ENCODE data around the gene ACSF3.

The ACSF3 gene

DNA sequence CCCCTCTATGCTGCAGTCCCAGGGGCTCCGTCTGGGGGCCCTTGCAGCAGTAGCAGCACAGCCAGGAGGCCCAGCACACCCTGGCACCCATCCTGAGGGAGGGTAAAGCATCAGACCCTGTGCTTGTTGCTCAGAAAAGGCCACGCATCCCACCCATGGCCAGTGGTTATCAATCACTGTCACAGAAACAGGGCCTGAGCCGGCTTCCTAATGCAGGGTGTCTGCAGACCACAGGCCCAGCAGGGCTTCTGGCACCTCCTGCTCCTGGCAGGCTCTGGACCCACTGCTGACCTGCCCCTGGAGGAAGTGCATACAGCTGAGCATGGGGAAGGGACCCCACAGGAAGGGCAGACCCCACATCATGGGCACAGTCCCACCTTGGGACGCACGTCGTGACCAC, 51.0 kb downstream of the ACSF3 start:
- DNase-seq (ENCODE audit: low read depth, low spot score) = no peak

DNA sequence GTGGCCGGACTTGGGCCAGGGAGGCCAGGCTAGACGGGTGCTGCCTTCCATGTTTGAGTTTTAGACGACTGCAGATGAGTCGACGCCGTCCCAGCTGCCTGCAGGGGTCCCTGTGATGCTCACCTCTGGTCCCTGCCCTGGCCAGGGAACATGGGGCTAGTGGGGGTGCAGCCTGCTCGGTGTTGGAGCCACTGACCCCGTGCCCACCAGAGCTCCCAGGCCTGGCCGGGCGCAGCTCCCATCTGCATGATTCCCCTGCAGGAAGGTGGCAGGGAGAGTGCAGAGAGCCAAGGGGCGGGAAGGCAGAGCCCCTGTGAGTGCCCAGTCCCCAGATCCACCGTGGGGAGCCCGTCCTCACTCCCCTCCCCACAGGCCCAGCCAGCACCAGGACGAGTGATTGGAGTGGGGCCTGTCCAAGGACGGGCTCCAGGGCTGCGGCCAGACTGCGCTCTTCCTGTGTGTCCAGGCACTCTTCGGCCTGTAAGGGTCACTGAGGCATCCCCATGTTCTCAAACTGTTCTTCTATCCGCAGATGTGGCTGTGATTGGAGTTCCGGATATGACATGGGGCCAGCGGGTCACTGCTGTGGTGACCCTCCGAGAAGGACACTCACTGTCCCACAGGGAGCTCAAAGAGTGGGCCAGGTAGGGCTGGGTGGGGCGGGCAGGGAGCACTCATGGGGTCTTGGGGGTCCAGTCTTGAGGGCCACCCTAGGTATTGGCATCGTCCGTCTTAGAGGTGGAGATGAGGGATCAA, 51.9 kb downstream of the ACSF3 start:
- no peak for DNase-seq (ENCODE audit: low read depth, low spot score)

DNA sequence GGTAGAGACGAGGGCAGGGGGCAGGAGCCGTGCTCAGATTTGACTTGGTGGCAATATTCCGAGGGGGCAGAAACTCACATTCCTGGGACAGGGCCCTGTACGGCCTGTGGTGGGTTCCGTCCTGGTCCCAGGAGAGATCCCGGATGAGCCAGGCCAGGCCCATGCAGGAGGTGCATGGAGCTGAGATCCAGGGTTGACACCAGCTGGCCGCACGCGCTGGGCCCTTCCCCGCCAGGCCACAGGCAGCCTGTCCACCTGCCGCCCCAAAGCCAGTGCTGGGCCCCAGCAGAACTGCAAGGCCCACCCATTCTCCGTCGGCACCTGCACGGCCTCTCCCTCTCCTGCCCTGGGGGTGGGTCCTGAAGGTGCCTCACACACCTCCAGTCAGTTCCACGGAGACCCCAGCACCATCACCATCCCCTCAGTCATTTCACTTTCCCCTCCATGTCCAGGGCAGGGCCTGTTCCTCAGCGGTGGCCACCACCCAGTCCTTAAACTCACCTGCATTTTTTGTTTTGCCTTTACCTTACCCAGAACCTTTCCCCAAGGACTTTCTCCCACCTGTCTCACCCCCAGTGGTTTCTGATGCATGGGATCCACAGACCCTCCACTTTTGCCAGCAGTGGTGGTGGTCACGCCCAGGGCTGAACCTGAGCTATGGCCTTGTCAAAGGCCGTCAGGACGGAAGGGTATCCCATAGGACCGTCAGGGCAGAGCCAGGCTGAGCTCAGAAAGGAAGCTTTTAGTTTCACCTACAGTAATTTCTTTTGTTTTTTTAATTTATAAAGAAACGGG, 52.8 kb downstream of the ACSF3 start:
- no peak for DNase-seq (ENCODE audit: low read depth, low spot score)

DNA sequence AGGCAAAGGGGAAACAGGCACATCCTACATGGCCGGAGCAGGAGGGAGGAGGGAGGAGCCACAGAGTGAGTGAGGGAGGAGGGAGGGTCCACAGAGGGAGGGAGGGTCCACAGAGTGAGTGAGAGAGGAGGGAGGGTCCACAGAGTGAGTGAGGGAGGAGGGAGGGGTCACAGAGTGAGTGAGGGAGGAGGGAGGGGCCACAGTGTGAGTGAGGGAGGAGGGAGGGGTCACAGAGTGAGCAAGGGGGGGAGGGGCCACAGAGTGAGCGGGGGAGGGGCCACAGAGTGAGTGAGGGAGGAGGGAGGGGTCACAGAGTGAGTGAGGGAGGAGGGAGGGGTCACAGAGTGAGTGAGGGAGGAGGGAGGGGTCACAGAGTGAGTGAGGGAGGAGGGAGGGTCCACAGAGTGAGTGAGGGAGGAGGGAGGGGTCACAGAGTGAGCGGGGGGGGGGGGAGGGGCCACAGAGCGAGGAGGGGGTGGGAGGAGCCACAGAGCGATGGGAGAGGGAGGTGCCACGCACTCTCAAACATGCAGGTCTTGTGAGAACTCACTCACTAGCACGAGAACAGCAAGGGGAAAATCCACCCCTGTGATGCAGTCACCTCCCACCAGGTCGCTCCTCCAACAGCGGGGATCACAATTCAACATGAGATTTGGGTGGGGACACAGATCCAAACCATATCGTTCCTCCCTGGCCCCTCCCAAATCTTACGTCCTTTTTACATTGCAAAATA, 53.6 kb downstream of the ACSF3 start:
- no peak for DNase-seq (ENCODE audit: low read depth, low spot score)

DNA sequence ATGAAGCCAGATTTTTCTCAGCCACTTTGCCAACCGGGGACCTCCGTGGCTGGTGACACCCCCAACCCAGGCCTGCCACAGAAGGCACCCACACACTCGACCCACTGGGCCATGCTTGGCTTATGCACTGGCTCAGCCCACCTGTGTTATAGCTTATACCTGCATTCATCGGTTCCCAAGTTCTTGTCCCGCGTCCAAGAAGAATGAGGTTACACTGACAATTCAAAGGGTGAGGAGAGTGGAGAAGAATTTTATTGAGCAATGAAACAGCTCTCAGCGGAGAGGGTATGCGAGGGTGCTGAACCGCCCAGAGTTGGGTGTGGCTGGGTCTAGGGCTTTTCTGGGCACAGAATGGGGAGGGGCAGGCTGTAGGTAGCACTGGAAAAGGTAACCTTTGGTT, 55.7 kb downstream of the ACSF3 start:
- DNase-seq (ENCODE audit: low read depth, low spot score) = no peak

DNA sequence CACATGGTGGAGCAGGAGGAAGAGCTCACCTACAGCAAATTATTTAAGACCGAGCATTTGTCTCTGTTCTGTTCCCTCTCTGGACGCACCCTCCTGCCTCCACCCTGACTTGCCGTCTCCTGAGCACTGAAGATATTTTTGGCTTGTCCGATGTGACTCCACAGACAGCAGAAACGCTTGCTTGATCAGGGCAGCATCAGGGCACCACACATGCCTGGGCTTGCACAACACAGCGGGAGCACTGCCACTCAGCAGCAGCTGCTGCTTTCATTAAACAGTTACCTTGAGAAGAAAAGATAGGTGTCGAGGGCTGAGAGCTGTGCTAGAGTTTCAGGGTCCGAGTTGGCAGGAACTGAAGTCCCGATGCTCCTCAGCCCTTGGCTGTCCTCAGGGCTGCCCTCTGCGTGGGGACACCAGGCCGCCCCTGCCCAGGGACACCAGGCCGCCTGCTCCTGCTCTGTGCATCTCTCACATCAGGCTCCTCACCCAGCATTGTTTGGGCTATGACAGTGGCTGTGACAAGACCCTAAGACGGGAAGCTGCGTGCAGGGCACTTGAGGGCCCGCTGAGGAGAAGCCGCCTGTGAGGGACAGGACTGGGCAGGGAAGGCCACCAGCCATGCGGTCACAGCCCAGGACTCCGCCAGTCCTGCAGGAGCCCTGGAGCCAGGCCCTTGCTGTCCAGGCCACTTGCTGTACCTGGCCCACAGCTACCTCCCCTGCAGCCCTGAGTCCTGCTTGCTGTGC, 56.6 kb downstream of the ACSF3 start:
- no peak for DNase-seq (ENCODE audit: low read depth, low spot score)

DNA sequence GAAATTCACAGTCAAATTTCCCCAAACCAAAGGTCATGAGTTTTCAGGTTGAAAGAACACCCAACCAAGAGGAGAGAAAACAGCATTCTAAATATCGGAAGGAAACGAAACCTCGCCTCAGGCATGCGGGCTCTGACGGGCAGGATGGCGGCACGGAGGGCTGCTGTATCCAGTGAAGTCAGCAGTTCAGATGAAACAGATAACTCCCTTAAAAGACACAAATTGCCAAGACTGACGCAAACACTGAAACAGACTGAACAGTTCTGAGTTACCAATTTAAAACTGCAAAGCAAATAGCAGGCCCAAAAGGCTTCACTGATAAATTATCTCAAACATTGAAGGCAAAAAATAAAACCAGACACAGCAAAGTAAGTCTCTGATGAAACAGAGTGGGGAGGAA, 57.3 kb downstream of the ACSF3 start:
- DNase-seq (ENCODE audit: low read depth, low spot score) = no peak

DNA sequence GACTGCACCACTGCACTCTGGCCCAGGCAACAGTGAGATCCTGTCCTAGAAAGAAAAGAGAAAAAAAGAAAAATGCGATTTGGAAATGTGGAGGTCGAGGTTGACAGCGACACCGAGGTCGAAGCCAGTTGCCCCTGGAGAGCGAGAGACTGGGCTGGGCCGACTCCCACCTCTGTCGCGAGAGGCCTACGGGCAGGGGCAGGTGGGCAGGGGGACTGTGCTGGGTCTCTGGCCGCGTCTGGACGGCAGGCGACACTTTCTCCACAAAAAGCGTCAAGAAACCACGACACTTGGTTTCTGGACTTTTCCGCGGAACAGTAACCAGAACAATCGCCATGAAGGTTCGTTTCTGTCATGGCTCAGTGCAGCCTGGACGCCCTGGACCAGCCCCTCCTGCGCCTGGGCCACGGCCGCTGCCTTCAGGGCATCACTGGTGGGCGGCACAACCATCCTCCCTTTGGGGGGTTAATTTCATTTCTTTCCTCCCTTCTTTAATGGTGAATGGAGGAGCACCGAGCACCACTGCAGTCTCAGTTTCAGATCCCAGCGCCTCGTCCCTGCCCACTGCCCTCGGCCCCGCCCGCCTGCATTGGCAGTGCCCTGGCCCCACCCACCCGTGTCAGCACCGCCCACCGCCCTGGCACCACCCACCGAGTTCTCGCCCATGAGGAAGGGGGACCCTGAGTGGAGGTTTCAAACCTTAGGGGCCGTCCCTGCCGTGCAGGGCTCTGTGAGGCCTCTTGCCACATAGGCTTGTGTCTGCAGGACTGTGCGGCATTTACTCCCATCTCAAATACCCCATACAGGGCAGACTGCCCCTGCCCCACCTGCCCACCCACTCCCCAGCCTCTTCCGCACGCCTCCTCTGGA, 59.4 kb downstream of the ACSF3 start:
- DNase-seq (ENCODE audit: low read depth, low spot score) = no peak

DNA sequence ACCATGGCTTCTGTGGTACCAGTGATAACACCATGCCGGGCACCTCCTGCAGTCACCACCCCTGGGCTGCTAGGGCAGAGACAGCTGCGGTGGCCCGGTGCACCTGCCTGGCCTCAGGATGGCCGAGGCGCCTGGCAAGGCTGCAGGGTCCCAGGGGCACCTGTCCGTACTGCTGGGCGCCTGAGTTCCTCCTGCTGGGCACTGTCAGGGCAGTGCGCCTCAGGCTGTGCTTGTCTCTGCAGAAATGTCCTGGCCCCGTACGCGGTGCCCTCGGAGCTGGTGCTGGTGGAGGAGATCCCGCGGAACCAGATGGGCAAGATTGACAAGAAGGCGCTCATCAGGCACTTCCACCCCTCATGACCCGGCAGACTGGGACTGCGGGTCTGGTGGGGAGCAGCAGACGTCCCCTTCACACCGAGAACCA, 60.2 kb downstream of the ACSF3 start:
- no peak for DNase-seq (ENCODE audit: low read depth, low spot score)

DNA sequence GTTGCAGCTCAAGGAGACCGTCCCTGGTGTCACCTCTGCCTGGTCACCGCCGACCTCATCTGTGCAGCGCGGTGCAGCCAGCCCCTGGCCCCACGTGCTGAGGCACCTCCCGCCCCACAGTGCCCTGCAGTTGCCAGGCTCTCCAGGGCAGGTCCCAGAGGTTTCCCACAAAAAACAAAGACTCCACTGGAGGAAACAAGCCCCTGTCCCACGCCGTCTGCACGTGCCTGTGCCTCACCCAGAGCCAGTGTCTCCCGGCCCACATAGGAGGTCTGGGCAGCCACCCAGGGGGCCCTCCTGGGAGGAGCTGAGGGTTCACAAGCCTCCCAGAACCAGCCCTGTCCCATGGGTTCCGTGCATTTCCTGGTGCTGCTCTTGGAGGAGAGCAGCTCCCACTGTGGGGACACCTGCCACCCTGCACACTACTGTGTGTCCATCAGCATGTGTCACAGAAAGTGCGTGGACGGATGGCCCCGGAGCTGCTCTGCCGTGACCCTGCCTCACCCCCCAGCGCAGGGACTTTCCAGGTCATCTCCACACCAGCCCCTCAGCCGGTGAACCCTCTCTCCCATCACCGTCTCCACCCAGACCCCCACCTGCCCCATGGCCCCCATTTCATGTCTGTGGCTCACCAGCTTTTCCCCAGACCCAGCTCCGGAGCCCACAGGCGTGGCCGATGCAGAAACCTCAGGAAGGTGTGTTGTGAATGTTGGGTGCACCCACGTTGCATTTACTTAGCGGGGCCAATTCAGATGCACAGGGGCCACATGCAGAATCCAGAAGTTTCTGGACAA, 60.9 kb downstream of the ACSF3 start:
- no peak for DNase-seq (ENCODE audit: low read depth, low spot score)

DNA sequence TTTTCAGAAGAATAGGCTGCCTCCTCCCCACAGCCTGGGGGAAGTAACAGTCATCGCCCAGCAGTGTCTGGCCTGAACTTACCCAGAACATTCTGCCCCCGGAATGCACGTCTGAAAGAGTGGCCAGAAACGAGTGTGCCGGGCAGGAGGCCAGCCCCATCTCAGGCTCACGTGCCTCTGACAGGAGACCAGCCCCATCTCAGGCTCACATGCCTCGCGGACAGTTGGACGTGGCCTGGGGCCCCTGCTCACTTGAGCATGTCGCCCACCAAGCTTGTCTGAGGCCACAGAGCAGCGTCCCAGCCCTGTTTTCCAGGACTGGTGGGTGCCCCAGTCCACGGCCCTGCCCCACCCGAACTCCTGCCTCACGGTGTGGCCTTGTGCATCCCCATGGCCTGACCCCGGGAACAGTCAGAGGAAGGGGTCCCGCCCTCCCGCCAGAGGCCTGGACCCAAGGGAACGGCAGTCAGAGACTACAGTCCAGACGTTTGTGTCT, 61.6 kb downstream of the ACSF3 start:
- no peak for DNase-seq (ENCODE audit: low read depth, low spot score)

DNA sequence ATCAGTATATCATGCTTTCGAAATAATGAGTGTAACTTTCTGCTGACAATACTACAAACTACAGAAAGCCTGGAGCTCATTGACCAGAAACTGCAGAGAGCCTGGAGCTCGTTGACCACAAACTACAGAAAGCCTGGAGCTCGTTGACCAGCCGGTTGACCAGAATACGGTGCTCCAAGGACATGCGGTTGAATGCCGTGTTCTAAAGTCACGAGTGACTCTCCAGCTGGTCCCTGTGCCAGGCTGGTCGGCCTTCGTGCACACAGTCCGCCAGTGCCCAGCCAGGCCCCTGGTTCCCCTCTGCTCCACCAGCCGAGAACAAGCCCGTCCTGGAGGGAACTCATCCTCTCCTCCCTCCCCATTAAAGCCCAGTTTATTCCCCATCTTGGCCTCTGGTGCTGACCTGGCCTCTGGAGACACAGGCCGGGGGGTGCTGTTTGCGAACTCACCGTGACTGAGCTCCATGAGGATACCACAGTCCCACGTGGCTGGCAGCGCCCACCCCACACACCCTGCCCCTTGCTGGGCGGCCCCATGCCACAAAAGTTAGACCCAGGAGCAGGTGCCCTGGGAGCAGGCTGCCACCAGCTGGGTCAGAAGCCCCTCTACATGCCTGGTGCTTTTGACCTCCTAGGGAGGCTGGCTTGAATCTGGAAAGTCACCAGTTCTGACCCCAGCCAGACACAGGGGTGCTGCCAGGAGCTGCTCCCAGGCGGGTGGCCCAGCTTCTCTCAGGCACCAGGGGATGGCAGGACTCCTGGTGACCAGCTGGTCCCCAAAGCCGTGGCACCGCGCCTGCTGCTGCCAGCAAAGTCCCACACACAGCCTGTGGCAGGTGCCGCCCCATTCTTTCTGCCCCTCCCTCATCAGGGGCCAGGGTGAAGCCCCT, 62.4 kb downstream of the ACSF3 start:
- DNase-seq (ENCODE audit: low read depth, low spot score) = no peak

DNA sequence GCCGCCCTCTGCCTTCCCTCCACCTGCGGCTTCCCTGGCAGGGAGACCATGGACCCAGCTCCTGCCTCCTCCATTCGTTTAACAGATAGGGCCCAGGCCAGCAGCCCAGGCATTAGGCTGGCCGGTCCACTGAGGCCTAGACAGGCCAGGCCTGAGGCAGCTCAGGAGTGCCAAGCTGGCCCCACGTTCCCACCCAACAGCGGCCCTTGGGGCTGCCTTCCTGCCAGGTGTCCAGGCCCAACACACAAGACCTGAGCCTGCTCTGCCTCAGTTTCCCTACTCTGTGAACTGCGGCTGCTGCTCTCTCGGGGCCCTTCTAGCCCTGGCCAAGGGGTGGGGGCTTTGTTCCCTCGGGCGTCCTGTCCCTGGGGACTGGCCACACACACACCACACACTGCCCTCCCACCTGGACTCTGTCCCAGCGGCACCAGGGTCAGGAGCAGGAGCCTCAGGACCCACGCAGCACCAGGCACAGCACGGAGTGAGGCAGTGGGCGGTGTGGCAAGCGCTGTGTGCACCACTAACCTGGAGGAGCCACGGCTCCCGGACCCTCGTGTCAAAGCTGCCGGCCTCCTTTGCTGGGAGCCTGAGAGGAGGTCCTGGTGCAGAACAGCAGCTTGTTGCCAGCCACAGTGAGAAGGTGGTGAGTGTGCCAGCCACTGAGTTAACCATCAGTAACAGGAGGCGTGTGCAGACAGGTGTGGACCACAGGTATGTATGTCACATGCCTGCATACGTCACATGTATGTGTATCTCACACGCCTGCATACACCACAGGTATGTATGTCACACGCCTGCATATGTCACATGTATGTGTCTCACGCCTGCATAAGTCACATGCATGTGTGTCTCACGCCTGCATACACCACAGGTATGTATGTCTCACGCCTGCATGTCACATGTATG, 63.3 kb downstream of the ACSF3 start:
- no peak for DNase-seq (ENCODE audit: low read depth, low spot score)

DNA sequence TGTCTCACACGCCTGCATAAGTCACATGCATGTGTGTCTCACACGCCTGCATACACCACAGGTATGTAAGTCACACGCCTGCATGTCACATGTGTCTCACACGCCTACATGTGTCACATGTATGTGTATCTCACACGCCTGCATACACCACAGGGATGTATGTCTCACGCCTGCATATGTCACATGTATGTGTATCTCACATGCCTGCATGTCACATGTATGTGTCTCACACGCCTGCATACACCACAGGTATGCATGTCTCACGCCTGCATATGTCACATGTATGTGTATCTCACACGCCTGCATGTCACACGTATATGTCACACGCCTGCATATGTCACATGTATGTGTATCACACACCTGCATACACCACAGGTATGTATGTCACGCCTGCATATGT, 64.1 kb downstream of the ACSF3 start:
- DNase-seq (ENCODE audit: low read depth, low spot score) = no peak

DNA sequence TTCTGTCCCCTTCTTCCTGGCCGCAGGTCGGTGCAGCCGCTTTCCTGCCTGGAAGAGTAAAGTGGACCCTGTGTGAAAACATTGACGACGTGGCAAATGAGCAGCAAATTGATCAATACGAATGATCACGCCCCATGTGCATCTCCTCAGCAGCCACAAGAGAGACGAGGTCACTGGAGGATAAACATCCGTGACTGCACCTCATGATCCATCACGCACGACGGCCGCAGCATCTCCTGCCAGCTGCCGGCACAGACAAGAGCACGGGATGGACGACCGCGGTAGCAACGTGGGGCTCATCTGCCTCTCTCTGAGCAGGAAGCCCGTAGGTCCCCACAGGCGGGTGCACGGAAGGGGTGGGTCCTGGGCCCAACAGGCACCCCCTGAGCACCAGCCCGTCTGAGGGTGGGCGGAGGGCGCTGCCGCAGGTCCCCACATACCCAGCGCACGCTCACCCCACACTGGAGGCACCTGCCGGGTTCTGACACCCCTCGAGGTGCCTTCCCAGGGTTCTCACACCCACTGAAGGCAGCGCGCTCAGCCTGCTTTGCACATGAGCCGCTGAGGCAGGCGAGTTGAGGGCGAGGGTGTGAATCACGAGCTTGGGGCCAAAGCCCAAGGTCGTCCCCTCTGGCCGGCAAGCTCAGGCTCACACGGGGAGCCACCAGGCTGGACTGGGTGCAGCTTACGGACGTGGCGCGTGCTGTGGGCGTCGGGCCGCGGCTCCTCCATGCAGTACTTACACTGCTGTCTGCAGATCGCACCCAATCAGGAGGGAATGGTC, 65.6 kb downstream of the ACSF3 start:
- no peak for DNase-seq (ENCODE audit: low read depth, low spot score)

DNA sequence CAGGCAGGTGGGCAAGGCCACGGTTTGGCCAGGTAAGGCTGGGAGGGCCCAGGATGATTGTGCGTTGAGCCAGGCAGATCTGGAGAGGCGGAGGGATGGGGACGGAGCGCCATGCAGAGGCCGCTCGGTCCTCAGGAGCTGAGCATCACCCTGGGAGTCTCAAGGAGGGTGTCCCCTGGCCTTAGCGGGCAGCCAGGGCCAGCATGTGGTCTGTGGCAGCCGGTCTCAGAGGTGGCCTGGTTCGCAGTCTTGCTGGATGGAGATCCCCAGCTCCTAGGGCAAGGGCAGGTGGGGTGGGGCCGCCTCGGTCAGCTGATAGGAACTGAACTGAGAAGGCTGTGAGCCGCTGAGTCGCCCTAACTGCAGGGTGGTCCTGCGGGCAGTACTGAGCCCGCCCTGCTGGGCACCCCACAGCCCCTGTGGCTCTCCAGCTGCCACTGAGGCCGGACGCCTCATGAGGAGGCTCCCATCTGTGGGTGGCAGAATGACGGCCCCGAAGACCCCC, 66.2 kb downstream of the ACSF3 start:
- no peak for DNase-seq (ENCODE audit: low read depth, low spot score)

Measured in iPS DF 19.7 (cell line).